IPS-11a (cell line): Measurements from ENCODE around the gene NKG7.

Experiments
- H3K4me3 ChIP-seq: one replicate; pipeline ENCODE4 v1.5.1; 2013; ENCODE audit warnings: low read depth, low read length, control low read depth

NKG7 gene

GRCh38 chr19:51391073-51391611 is 18.7 kb upstream of the NKG7 start:
- no peak overlapping the region for H3K4me3 ChIP-seq

GRCh38 chr19:51389143-51389542 is 16.7 kb upstream of the NKG7 start:
- no peak overlapping the region for H3K4me3 ChIP-seq

DNA sequence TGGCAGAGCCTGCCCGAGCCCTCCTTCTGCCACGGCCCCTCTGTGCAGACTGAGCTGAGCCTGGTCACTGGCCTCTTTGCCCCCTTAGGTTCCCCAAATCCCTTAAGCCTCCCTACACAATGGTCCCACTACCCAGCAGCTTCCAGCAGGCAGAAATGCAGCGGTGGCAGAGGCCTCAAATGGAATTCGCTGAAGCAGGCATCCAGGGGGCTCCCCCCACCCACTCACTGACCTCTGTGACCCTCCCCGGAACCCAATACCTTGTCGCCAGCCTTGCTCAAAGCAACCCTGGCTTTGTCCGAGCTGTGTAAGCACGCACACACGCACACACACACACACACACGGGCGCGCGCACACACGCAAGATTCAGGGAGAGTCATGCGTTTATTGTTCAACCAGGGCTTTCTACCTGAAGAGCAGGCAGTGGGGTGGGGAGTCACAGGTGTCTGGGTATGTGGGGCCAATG is 15.5 kb upstream of the NKG7 start, which contains the start of gene LIM2:
TSS of gene LIM2 (minus strand) at position 51 of the 466 bp plus-strand sequence. CDS start 531 bp downstream, outside the sequence.
- no peak within 1 kb of the TSS for H3K4me3 ChIP-seq

GRCh38 chr19:51386882-51387520 is 14.5 kb upstream of the NKG7 start:
- H3K4me3 ChIP-seq, result no peak overlapping the region

DNA sequence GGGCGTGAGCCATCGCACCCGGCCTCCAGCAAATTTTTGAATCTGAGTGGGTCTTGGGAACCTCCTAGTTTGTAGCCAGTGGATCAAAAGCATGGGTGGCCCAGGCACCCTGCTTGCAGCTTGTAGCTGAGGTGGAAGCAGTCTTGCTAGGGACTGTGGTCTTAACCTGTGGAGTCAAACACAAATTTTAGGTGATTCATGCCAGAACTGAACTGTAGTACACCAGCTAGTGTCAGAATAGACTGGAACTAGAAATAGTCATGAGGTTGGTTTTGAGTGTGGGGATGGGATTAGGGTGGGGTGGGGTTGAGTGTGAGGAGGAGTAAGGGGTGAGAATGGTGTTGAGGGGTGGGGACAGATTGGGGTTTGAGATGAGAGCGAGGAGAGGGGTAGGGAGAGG is 9.6 kb upstream of the NKG7 start:
- H3K4me3 ChIP-seq, result no peak overlapping the region

GRCh38 chr19:51380379-51380778 is 7.9 kb upstream of the NKG7 start:
- no peak overlapping the region for H3K4me3 ChIP-seq

GRCh38 chr19:51377422-51377821 is 5.0 kb upstream of the NKG7 start:
- H3K4me3 ChIP-seq, result no peak overlapping the region

- H3K4me3 ChIP-seq, result no peak overlapping the region
Measured at GRCh38 chr19:51375504-51376221, 3.2 kb upstream of the NKG7 start.

DNA sequence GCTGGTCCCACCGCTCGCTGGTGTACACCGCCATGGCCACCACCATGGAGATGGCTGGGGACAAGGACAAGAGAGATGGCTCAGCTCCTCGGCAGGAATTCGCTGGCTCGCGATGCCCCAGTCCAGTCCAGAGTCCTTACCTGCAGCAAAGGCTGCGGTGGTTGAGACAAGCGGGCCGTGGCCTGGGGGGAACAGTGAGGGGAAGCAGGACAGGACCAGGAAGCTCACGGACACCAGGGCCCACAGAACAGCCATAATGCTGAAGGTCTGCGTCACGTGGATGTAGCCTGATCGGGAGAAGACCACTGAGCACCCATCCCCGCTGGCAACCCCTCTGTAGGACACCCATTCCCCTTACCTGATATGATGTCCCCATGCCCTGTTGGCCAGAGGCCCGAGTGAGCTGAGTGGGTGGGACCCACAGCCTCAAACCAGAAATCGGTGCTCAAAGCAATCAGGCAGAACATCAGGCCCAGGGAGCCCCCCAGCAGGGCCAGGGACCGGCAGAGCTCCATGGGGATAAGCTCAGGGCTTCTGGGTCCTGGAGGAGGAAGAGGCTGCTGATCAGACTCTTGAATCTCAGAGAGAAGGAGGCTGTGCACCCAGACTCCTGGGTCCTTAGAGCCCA is 319 bp downstream of the NKG7 start:
- H3K4me3 ChIP-seq, result no peak overlapping the region

DNA sequence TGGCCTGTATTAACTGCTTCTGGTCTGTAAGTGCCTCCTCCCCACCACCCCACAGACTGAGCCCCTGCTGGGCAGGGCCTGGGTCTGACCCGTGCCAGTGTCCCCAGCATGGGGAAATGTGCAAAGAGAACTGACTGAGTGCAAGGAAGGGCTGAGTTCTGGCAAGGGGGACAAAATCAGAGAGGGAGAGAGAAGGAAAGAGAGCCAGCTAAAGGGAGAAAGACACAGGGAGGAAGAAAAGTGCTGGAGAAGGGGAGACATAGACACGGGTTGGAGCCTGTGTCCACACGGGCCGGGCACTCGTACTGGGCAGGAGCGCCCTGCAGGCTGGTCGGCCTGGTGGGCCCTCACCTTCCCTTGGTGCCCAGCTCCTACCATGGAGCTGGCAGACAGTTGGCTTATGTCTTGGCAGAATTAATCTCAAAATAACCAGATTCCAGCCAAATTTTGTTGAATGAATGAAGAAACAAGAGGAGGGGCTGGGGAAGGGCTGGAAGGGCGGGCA is 1.2 kb downstream of the NKG7 start:
- no peak overlapping the region for H3K4me3 ChIP-seq

- H3K4me3 ChIP-seq, result no peak overlapping the region
Measured at GRCh38 chr19:51370230-51370629, 2.2 kb downstream of the NKG7 start.

- H3K4me3 ChIP-seq, result peak within 1 kb of the TSS; percentile 69
Measured at GRCh38 chr19:51368366-51369282, 3.8 kb downstream of the NKG7 start, which contains the start of gene CLDND2. Gene CLDND2 (minus strand): TSS chr19:51369003. CDS start chr19:51368577, 426 bp downstream.

GRCh38 chr19:51367565-51368365 is 4.7 kb downstream of the NKG7 start:
- H3K4me3 ChIP-seq, result peak overlapping the region; percentile 84

DNA sequence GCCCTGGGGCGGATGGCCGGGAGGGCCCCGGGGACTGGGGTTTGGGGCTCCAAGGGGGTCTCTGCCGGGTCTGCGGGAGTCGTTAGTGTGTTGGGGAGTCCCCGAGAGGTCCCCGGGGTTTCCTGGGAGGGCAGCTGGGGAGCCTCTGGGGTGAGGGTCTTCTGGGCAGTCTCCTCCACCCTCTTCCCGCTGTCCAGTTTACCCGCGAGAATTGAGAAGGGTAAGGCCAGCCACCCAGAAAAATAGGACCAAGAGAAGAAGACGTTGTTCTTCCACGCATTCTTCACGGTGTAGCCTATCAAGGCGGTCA is 5.2 kb downstream of the NKG7 start:
- H3K4me3 ChIP-seq, result peak overlapping the region; percentile 84

- H3K4me3 ChIP-seq, result peak overlapping the region; percentile 84
Measured at GRCh38 chr19:51366389-51367254, 5.8 kb downstream of the NKG7 start.

DNA sequence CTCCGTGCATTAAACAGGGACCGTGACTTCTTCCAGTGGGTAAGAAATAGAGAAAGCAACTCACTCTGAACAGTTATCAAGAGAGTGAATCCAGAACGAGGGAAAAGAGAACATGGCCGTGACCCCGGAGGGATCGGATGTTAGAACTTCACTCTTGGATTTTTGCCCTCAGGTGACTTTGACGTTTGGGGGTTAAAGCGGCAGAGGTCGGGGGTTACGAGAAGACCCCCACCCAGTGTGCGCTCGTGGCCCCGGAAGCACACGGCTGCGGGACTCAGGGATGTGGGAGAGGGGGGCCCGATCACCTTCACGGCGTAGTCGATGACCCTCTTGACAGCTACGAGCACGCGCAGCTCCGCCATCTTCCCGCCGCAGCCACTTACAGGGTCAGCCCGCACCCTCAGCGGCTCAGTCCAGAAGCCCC is 6.5 kb downstream of the NKG7 start, which contains the start of gene ETFB:
TSS of gene ETFB (minus strand) at position 424 of the 424 bp plus-strand sequence. CDS start at position 362, 62 bp downstream.
- peak within 1 kb of the TSS; percentile 84 for H3K4me3 ChIP-seq

GRCh38 chr19:51365211-51365964 is 7.1 kb downstream of the NKG7 start:
- peak overlapping the region; percentile 78 for H3K4me3 ChIP-seq
